NOMO-1 (cell line): ENCODE results near the gene ADGRA3.

Source experiments
- DNase-seq, 2 experiments: peaks; one replicate each; lab custom pipeline; 2025; ENCODE audit not compliant: unreplicated experiment in 2 of 2; lab: John Stamatoyannopoulos, UW

Gene ADGRA3

DNA sequence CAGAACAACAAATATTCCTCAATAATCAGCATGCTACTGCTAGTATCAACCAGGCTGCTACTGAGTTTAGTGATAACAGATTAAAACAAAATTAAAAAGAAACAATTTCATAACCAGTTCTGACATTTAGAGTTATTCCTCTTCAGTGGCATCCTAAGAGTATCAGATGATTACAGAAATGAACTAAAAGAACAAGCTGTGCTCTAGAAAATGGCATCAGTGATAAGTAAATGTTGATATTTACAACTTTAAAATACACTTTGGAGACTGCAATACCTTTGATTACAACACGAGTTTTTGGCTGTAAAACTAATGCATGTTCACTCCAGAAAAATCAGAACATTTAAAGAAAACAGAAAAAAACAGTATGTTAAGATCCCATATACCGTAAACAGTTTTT, 72.9 kb downstream of the ADGRA3 start:
- DNase-seq: no peak

- no peak for DNase-seq
These were observed 74.9 kb downstream of the ADGRA3 start for GRCh38 chr4:22440999-22441398.

DNA sequence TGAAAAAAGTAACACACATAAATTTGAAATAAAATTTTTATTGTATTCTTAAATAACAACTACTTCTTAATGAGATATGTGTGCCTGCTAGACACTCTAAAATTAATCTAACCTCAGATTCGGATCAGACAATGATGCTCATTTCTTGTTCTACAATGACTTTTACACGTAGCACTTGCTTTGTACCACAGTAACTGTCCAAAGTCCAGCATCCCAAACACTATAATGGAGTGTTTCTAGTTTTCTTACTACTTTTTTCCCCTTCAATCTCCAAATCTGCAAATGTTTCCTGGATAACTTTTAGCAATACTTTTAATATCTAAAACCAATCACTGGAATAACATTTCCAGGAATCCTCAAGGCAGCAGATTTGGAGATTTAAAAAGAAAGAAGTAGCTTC, 75.9 kb downstream of the ADGRA3 start:
- DNase-seq: no peak

DNA sequence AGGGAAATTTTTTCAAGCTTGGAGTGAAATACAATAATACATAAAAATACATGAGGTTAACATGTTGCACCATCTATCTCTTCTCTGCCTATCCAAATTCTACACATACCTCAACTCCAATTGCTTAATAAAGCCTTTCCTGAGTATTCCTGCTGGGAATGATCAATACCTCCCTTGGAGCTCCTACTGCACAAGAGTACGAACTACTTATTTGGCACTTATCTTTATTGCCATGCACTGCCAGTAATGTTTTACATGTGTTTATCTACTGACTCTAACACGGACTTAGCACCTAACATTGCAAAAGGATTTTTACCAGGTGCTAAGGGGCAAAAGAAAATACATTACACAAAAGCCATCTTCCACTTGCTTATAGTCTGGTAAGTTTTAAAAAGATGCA, 80.2 kb downstream of the ADGRA3 start:
- DNase-seq: no peak

DNA sequence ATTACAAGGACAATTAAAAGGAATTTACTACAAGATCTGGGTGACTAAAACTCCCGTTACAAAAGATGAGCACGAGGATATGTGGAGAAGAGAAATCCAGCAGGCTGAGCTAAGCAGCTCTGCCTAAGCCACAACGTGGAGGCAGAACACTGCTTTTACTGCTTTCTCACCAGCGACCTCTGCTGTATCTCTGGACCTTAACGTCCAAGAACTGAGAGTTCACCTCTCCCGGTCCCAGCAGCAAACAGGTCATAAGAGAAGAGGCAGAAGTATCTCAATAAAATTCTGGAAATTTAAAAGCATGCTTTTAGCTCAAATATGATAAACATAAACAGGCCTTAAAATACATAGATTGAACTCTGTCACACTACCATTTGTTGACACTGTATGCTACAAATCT, 81.0 kb downstream of the ADGRA3 start:
- DNase-seq: no peak

DNA sequence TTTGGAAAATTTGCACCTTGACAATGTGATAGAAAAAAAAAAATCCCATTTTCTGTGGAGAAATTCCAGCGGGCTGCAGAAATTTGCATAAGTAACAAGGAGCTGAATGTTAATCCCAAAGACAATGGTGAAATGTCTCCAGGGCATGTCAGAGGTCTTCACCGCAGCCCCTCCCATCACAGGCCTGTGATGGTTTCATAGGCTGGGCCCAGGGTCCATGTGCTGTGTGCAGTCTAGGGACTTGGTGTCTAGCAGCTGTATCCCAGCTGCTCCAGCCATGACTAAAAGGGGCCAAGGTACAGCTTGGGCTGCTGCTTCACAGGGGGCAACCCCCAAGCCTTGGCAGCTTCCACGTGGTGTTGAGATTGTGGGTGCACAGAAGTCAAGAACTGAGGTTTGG, 85.2 kb downstream of the ADGRA3 start:
- DNase-seq: no peak

- no peak for DNase-seq
These were observed 87.4 kb downstream of the ADGRA3 start for GRCh38 chr4:22428441-22428840.

DNA sequence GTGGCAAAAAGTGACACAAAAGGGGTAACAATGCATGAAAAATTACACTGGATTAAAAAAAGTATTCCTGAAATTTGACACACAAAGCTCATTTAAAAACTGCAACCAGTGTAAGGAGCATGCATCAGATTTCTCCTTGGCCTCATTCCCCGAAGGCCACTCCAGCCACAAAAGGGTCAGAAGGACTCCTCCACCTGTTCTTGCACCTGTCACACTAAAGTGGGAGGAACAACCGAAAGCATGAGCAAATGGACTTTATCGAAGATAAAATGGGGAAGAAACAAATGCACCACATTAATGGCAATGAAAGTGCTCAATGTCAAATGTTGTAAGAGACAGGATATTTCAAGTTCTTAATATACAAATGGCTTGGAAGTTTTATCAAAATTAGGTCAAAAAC, 88.2 kb downstream of the ADGRA3 start:
- no peak for DNase-seq

DNA sequence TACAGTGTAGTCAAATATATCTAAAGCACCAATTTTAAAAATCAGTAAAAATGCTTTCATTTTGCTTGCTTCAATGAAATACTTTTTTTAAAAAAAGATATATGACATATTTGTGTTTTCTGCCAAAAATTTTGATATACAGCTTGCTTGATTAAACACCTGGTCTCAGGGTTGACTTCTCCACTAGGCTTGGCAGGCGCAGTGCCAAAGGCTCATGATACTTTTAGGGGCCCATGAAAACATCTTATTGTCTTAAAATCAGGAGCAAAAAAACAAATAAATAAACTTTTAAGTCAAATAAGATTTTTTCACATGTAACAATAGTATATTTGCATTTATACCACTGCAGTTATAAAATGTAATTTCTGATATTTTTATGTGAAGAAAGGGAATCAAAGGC, 95.6 kb downstream of the ADGRA3 start:
- no peak for DNase-seq

DNA sequence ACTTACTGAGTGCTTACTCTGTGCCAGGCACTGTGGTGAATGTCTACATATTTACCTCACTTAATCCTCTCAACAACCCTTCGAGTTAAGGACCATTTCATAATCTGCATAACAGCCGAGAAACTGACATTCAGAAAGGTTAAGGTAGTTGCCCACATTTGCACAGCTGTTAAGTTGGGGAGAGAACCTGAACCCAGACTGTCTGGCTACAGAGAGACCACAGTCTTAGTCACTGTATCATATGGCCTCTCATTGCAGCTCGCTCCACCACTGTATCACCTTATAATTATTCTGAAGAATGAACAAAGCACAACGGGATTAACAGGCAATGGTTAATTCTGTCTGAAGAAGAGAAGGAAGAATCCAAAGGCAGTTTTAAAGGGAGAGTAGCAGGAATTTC, 98.5 kb downstream of the ADGRA3 start:
- DNase-seq: no peak

- DNase-seq: no peak
These were observed 99.5 kb downstream of the ADGRA3 start for GRCh38 chr4:22416403-22416802.

DNA sequence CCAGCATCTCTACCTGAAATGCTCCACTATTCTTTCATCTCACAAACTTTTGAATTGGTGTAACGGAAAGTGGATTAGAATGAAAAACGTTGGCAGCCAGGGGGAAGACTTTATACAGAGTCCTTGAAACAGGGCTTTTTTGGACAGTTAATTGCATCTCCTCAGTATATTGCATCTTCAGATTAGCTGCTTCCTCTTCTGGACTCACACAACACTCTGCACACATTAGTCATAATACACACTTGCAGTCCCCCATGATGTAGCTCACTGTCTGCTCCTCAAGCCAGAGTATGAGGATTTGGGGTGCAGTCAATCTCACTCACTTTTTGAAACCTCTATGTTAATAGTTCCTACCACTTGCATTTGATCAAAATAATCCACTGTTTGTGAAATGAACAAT, 101.0 kb downstream of the ADGRA3 start:
- DNase-seq: no peak

- no peak for DNase-seq
These were observed 102.4 kb downstream of the ADGRA3 start for GRCh38 chr4:22413471-22413870.

- no peak for DNase-seq
These were observed 103.9 kb downstream of the ADGRA3 start for GRCh38 chr4:22412013-22412412.

- DNase-seq: peak in 1 of 2 experiments; percentile 47
These were observed 105.1 kb downstream of the ADGRA3 start for GRCh38 chr4:22410645-22411247.

DNA sequence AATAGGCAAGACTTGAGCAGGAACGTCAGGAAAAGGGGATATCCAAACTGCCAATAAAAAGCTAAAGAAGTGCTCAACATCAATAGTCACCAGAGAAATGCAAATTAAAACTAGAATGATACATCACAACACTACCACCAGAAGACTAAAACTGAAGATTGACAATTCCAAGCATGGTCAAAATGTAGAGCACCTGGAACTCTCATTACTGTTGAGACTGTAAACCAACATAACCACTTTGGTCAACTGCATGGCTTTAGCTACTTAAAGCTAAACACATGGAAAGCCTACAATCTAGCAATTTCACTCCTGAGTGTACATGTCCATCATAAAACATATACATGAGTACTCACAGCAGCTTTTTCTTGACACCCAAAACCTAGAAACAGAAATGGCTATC, 107.4 kb downstream of the ADGRA3 start:
- DNase-seq: no peak

DNA sequence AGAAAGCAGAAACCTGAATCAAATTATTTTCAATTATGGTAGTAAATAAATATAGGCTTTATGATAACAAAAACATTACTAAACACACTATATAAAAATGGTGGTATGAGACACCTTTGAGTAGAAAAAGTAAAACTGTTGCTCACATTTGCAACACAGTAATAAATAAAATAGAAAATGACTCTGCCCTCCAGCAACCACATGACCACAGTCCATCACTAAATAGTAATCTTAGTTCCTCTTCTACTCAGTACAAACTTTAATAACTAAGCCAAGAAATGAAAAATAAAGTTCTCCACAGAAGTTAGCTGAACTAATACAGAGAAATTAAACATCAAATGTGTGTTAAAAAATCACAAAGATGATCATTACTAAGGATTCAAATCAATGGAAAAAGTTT, 108.5 kb downstream of the ADGRA3 start:
- DNase-seq: peak in 1 of 2 experiments; percentile 5

GRCh38 chr4:22398671-22399070, 117.2 kb downstream of the ADGRA3 start:
- no peak for DNase-seq

DNA sequence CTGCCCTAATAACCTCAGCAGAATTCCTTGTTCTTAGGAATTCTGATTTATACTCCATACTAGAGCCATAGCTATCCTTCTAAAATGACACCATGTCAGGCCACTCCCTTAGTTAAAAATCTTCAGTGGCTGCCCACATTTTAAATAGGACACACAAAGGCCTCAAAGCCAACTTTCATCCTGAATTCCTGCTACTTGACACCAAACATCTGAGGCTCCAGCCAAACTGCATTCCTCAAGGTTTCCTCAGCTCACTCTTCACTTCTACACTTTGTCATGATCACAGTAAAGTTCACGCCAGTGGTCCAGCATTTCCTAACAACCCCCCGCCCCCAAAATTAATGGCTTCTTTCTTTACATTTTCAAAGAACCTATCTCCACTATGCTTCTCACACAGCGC, 124.3 kb downstream of the ADGRA3 start:
- DNase-seq: no peak

- peak in 1 of 2 experiments; percentile 36 for DNase-seq
These were observed 126.5 kb downstream of the ADGRA3 start for GRCh38 chr4:22389240-22389870.

GRCh38 chr4:22385611-22386011, 130.3 kb downstream of the ADGRA3 start:
- DNase-seq: no peak

DNA sequence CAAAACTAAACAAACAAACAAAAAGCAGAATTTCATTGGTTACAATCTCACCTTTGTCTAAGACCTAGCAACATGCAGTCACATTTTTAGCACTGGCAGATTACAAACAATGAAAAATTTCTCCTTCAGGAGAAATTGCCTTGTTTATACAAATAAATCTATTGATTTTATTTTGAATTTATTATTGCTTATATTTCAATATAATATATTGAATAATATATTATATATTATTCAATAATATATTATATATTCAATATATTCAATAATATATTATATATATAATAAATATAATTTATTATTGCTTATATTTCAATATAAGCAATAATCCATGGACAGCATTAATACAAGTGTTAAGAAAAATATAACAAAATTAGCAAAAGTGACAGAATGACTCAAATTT, 131.7 kb downstream of the ADGRA3 start:
- no peak for DNase-seq

DNA sequence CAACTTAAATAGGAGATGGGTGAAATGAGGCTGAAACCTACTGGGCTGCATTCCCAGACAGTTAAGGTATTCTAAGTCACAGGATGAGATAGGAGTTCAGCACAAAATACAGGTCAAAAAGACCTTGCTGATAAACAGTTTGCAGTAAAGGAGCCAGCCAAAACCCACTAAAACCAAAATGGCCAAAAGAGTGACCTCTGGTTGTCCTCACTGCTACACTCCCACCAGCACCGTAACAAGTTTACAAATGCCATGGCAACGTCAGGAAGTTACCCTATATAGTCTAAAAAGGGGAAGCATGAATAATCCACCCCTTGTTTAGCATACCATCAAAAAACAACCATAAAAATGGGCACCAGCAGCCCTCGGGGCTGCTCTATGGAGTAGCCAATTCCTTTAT, 133.7 kb downstream of the ADGRA3 start:
- DNase-seq: peak in 1 of 2 experiments; percentile 7
